22Rv1 (cell line): Measurements from ENCODE around the gene SLC38A5.

Experiments used
- CTCF ChIP-seq: fragments of 450-650 bp; IDR thresholded peaks from 2 replicates; pipeline ENCODE4 v1.5.1; 2017; ENCODE audit warnings: mild to moderate bottlenecking
- ZFX ChIP-seq: fragments of 450-650 bp; IDR thresholded peaks from 2 replicates; pipeline ENCODE4 v1.6.1; 2017; ENCODE audit warnings: antibody characterized with exemption, borderline replicate concordance

GRCh38 chrX:48460606-48461005 is 9.5 kb downstream of the SLC38A5 start:
- TF ChIP-seq CTCF (no peak), ZFX (no peak)
